ENCODE measurements around the gene THAP3.
"Not testable (repeated sequence)": the region's sequence is repeated elsewhere in the genome, so short reads cannot be mapped to it uniquely, and the experiment has no call there.

THAP3 gene

DNA sequence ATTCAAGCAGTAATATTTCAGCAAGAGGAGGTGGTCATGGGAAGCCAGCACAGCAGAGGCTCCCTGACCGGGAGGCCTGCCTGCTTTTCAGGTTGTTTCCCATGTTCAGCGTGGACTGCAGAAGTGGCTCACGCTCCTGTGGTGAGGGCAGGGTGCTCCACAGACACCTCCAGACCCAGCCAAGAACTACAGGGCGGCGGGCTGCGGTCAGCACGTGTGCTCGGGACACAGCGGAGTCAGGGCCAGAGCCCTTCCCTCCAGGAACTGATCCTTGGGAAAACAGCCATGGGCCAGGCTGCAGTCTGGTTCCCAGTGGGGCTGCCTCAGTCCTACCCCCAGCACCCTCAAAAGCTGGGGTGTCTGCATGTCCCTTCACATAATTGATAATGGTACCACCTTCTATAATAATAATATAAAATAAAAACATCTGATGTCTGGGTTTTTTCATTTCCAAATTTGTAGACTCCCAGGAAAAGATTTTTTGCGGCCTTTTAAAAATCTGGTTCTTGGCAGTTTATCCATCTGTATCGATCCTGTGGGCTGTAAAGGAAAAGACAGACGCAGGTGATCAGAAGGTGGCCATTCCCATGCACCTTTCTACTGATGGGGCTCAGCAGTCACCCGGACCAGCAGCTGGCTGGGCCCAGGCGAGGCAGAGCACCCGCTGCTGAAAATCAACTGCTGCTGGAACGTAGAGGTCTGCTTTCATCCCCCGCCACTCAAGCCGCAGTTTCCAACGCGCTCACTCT, 10.7 kb downstream of the THAP3 start:
- DNase-seq (ENCODE audit: low read depth), result no peak

DNA sequence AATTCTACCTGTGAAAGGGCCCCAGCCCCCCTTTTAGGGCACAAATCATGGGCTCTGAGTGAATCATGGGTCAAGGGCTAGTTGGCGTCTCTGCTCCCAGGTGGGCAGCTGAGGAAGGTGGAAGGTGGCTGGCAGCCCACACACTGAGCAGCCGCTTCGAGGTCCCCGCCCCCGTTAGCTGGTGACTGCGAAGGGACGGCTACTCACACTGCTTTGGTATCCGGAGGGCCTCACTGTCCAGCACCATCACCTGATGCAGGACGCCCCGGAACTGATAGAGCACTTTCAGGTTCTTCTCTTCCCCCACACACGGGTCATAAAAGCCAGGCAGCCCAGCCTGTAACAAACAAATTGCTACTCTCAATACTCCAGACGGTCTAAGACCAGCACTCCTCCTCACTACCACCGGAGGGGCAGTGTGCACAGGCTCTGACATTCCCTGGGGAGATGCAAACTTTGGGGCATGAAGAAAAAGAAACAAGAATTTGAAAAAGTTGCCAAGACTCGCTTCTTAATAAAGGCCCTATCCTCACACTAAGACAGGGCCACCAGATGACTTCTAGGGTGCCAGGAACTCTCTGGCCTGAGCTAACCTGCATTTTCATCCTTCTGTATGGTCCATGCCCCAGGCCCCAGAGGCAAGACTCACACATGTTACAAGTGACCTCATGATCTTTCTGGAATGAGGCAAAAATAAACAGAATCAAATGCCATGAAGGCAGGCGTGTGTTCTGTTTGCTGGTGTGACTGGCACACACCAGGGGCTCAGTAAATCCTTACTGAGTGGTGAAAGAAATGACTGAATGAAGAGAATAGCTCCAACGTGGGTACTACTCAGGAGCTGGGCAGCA, 11.5 kb downstream of the THAP3 start:
- DNase-seq (ENCODE audit: low read depth), result no peak

GRCh38 chr1:6636778-6637177, 12.1 kb downstream of the THAP3 start:
- not testable (repeated sequence) for DNase-seq (ENCODE audit: low read depth)

DNA sequence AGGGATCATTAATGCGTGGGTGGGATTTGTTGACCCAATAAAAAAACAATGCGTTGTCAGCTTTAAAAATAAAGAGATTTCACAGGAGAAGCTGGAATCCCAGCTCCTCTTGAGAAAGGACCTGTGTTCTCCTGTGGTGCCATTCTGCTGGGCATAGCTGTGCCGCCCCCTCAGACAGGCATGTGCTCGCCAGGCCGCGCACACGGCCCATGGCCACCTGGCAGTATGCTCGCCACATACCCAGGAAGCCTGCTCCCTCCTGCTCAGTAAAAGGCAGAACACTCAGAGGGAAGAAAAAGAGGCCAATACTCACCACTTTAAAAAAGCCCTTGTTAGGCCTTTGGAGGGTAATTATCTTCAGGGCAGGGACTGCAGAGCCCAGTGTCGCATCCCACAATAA, 13.1 kb downstream of the THAP3 start:
- DNase-seq (ENCODE audit: low read depth), result no peak

- no peak for DNase-seq (ENCODE audit: low read depth)
Observed at GRCh38 chr1:6638226-6638625, 13.6 kb downstream of the THAP3 start.

DNA sequence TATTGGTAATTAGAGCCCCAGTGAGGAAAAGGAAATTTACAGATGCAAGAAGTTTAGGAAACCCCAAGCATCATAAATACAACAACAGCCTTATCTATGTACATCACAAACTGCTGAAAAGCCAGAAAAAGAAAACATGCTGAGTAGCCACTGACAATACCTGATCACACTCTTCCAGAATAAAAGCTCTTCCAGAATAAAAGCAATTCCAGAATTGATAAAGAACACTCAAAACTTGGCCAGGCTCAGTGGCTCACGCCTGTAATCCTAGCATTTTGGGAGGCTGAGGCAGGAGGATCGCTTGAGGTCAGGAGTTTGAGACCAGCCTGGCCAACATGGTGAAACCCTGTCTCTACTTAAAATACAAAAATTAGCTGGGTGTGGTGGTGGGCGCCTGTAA, 16.2 kb downstream of the THAP3 start:
- not testable (repeated sequence) for DNase-seq (ENCODE audit: low read depth)

DNA sequence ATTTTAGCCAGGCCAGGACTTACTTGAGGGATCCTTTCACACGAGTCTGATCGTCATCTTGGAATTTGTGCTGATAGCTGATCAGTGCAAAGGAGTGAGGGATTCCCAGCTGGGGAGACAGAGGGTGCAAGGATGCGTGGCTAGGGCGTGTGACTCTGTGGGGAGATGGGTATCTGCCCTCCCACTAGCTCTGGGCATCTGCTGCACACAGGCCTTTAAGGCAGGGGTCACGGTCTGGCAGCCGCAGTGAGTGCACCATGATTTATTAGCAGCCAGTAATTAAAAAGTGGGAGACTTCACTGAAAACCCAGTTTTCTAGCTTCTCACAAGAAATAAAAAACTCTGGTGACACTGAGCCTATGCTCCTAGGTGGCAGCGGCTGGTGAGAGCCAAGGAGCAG, 20.4 kb downstream of the THAP3 start:
- DNase-seq (ENCODE audit: low read depth), result no peak

- DNase-seq (ENCODE audit: low read depth), result peak; percentile 4
Observed at GRCh38 chr1:6646499-6647148, 22.0 kb downstream of the THAP3 start.

DNA sequence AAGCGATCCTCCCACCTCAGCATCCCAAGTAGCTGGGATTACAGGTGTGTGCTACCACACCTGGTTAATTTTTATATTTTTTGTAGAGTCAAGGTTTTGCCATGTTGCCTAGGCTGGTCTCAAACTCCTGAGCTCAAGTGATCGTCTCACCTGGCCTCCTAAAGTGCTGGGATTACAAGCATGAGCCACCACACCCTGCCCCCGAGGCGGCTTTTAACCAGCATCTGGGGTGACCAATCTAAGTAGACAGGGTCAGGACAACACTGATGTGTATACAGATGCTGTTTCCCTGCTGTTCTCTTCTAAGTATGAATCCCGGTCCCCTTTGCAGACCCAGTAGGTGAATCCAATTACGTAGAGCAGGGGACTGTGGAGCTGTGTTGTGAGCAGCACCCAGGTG, 23.9 kb downstream of the THAP3 start:
- no peak for DNase-seq (ENCODE audit: low read depth)

- no peak for DNase-seq (ENCODE audit: low read depth)
Observed at GRCh38 chr1:6651909-6652308, 27.2 kb downstream of the THAP3 start.

DNA sequence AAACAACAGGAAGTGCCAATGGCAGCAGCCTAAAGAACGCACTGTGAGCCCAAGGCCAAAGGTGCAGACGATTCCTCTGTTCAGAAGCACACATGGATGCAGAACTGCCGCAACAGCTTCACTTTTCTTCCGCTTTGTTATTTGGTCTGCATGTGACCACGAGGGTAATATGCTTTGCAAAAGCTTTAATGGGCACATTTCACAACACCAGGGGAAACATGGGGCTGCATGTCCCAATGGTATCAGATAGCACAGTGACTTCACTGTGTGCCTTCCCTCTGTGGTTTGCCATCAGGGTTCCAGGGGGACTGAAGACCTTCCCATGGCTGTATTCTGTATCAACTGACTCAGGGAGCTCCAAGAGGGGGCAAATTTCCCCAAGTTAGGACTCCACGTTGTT, 28.3 kb downstream of the THAP3 start:
- DNase-seq (ENCODE audit: low read depth), result no peak

DNA sequence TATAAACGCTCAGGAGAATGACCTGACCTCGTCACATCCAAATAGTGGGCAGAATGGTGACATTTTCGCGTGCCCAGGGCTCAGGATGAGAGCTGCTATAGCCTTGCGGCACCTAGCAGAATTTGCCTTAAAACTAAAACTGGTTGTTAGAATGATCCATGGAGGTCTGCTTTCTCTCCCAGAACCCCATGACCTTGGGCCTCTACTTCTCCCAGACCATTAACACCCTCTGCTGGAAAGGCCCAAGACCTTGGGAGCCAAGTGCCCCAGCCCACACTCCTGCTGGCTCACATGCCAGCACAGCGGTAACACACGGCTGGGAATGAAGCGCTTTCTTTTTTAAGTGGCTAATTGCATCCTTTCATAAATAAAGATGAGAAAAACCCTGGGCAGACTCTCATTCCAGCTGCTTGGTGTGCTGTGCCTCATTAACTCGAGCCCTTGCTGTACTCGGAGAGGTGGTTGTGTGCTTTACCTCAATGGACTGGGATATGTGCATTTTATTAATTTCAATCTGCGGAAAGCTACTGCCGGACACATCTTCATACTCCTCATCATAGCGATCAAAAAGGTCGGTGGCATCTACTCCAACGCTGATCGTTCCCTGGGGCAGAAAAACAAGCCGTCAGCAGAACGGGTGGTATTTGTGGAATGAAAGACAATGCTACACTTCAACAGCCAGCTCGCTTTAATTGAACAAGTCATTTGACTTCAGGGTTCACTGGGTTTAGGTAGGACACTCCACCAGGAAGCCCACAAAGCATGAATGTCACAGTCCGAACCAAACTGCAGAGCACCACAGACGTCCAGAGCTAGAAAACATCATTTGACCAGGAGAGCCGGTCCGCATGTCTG, 29.0 kb downstream of the THAP3 start:
- no peak for DNase-seq (ENCODE audit: low read depth)

DNA sequence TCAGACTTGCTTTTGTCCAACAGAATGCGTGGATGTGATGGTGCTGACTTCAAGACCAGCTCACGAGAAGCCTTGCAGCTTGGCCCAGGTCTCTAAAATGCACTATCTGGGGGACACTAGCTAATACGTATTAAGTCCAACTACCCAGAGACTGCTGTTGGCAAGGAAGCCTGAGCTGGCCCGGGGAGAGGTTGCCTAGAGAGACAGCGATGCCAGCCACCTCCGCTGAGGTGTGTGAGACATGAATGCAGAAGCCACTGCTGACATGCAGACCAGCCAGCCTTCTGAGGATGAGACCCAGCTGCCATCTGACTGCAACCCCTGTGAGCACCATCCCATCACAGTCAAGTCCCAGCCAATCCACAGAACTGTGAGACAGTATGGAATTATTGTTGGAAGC, 32.5 kb downstream of the THAP3 start:
- no peak for DNase-seq (ENCODE audit: low read depth)

DNA sequence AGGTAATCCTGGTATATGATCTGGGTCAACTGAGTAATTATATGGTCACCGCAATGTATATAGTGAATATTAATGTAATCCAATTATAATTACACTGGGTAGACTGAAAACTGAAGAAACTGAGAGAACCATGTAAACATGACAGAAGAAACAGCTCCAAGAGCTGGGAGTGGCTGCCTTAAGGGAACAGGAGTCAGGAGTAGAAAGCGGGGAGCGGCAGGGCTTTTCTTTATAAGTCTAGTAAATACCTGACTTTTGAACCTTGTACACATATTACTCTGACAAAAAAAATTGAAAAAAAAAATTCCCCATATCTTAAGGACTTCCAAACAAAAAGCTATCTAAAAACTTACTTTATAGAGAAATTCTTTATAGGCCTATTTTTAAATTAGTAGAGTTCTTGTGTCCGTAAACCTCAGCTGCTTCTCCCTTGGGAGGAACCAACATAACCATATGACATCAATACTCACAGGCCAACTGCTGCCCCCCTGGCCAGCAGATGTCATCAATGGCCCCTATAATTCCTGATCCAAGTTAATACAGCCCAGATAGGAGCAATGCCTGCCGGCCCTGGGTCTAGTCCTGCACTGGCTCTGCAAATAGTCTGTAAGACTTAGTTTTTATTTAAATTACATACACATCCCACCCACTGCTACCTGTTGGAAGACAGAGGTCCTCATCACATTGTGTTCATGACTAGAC, 33.8 kb downstream of the THAP3 start:
- DNase-seq (ENCODE audit: low read depth), result no peak

DNA sequence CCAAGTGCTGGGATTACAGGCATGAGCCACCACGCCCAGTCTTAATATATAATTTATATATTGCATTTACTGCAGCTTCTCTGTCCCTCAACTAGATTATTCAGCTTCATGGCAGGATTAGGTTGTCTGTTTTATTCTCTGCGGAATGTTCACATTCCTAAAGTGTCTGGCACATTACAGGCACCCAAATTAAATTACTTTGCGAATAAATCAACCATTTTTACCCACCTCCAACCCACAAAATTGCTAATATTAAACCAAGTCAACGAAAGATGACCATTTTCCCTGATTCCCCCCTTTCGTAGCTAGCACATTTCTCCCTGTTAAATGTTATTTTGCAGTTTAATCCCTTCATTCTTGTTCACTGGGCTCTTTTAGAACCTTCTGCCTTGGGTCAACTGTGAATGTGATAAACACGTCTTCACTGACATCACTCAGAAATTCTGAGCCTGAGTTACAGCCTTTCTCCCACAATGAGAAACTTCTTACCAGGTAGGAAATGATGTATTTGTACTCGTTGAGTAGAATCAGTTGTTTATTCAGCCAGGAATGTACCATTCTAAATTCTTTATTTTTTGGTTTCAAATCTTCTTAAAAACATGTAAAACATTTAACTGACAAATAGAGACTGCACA, 35.9 kb downstream of the THAP3 start:
- DNase-seq (ENCODE audit: low read depth), result no peak

- DNase-seq (ENCODE audit: low read depth), result not testable (repeated sequence)
Observed at GRCh38 chr1:6662468-6662867, 37.8 kb downstream of the THAP3 start.

GRCh38 chr1:6666696-6667095, 42.0 kb downstream of the THAP3 start:
- no peak for DNase-seq (ENCODE audit: low read depth)

DNA sequence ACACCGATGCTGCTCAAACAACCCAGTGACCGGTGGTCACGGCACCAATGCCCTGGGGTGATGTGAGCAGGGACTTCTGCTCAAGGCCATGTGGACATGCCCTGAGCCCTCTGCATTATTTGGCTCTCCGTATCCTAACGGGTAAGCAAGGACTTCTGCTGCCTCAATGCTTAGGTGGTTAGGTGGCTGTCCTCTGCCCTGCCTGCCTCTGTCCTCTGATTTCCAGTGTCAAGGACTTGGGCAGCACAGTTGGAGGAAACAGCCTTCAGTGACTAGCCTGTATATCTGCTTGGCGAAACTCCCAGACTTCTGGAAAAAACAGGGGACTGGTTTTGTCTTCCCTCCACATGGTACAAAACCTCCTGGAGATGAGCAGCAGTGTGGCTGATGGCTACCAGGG, 42.5 kb downstream of the THAP3 start:
- DNase-seq (ENCODE audit: low read depth), result no peak

GRCh38 chr1:6668503-6668902, 43.8 kb downstream of the THAP3 start:
- no peak for DNase-seq (ENCODE audit: low read depth)

- no peak for DNase-seq (ENCODE audit: low read depth)
Observed at GRCh38 chr1:6672558-6672957, 47.9 kb downstream of the THAP3 start.
